K562 (cell line): ENCODE data around the gene H3-3A. TPM values are rescaled to one million over a fixed set of nuclear protein-coding genes. Genes with fewer than 3 reads are reported as not detected.

Source experiments
- ELF4 ChIP-seq: fragments of 450-650 bp; formaldehyde crosslinking; IDR thresholded peaks from 2 replicates; pipeline ENCODE4 v1.4.0; 2022; ENCODE audit warnings: missing genetic modification characterization
- KDM2B ChIP-seq: fragments of 250-450 bp; sonication (Bioruptor Pico); IDR thresholded peaks from 2 replicates; pipeline ENCODE4 v1.8.0; 2021; ENCODE audit warnings: mild to moderate bottlenecking, moderate library complexity
- MYBL2 ChIP-seq, 2 experiments: fragments of 450-650 bp in 1 of 2; sonication (generic) in 1 of 2; formaldehyde crosslinking in 1 of 2; IDR thresholded peaks; 2 replicates each; pipeline versions ENCODE4 v1.6.1 to v1.8.1; 2017 to 2022; ENCODE audit warnings: borderline replicate concordance in 1 of 2, inconsistent platforms in 1 of 2, low read depth in 1 of 2, mild to moderate bottlenecking in 1 of 2, missing genetic modification reagents in 1 of 2, moderate library complexity in 1 of 2
- NCOA2 ChIP-seq, 2 experiments: fragments of 450-650 bp; IDR thresholded peaks; 2 replicates each; pipeline ENCODE4 v1.6.1; 2018; ENCODE audit warnings: mild to moderate bottlenecking in 2 of 2, moderate library complexity in 1 of 2; ENCODE audit not compliant: partially characterized antibody in 2 of 2
- NFE2L1 ChIP-seq: fragments of 450-650 bp; IDR thresholded peaks from 2 replicates; pipeline ENCODE4 v1.6.1; 2016; ENCODE audit warnings: missing genetic modification characterization, low read depth, mild to moderate bottlenecking, missing compliant biosample characterization, moderate library complexity, borderline replicate concordance
- PHF21A ChIP-seq: fragments of 450-650 bp; IDR thresholded peaks from 2 replicates; pipeline ENCODE4 v1.6.1; 2017; ENCODE audit warnings: low read depth, borderline replicate concordance
- POLR2A ChIP-seq: fragments of 450-650 bp; conservative IDR thresholded peaks from 2 replicates; pipeline ENCODE4 v1.6.1; 2016
- PPARD ChIP-seq: fragments of 250-450 bp; sonication (Bioruptor Pico); IDR thresholded peaks from 2 replicates; pipeline ENCODE4 v1.8.0; 2022; ENCODE audit warnings: inconsistent platforms, mild to moderate bottlenecking, moderate library complexity
- PTRF ChIP-seq: fragments of 450-650 bp; IDR thresholded peaks from 2 replicates; pipeline ENCODE4 v1.6.1; 2016; ENCODE audit warnings: mild to moderate bottlenecking, missing genetic modification characterization, missing compliant biosample characterization
- SAFB ChIP-seq: fragments of 200-400 bp; formaldehyde crosslinking; IDR thresholded peaks from 2 replicates; pipeline ENCODE4 v1.6.1; 2017; ENCODE audit warnings: low read depth, low read length, borderline replicate concordance
- SP1 ChIP-seq: sonication (generic); formaldehyde crosslinking; IDR thresholded peaks from 2 replicates; pipeline ENCODE4 v1.8.1; 2022; ENCODE audit warnings: mild to moderate bottlenecking, missing genetic modification reagents
- STAG1 ChIP-seq: sonication (generic); formaldehyde crosslinking; IDR thresholded peaks from 2 replicates; pipeline ENCODE4 v1.5.0; 2020; ENCODE audit warnings: missing genetic modification reagents, borderline replicate concordance
- TAF9B ChIP-seq: fragments of 450-650 bp; IDR thresholded peaks from 2 replicates; pipeline ENCODE4 v1.6.1; 2018; ENCODE audit warnings: mild to moderate bottlenecking; ENCODE audit not compliant: partially characterized antibody
- ZBTB7A ChIP-seq: IDR thresholded peaks from 2 replicates; pipeline ENCODE4 v1.6.1; 2011; ENCODE audit warnings: low read depth, mild to moderate bottlenecking, low read length, moderate library complexity, borderline replicate concordance; ENCODE audit not compliant: control insufficient read depth
- ZEB2 ChIP-seq: fragments of 450-650 bp; IDR thresholded peaks from 2 replicates; pipeline ENCODE4 v1.6.1; 2016
- ZNF347 ChIP-seq: fragments of 450-650 bp; formaldehyde crosslinking; IDR thresholded peaks from 2 replicates; pipeline ENCODE4 v1.4.0; 2020; ENCODE audit warnings: low read depth, mild to moderate bottlenecking, moderate library complexity
- ZNF589 ChIP-seq: fragments of 200-800 bp; sonication (Bioruptor generic); IDR thresholded peaks from 2 replicates; pipeline ENCODE4 v1.6.1; 2016; ENCODE audit warnings: low read depth, missing genetic modification characterization, missing compliant biosample characterization
- polyA plus RNA-seq, 8 experiments: library from polyadenylated mRNA; depleted of rRNA in 4 of 8; stranded (reverse) in 5 of 8; unstranded in 3 of 8; fragments of >200 nt; fragmentation: Nextera tagmentation in 2 of 8; fragmentation: Illumina TruSeq in 1 of 8; extraction: Ambion mirVana in 2 of 8; extraction: Trizol in 1 of 8; gene quantifications; 2 replicates each; pipeline versions ENCODE4 v1.2.1 to v1.2.3, GENCODE V29; 2011 to 2014; ENCODE audit warnings: inconsistent platforms in 1 of 8, missing spikeins in 1 of 8
- total RNA-seq, 7 experiments: library from RNA; depleted of rRNA in 6 of 7; stranded (reverse); fragments of >200 nt in 6 of 7; fragmentation: Illumina TruSeq in 2 of 7; extraction: Trizol in 2 of 7; gene quantifications; 2 replicates each; pipeline versions ENCODE4 v1.2.1 to v1.2.3, GENCODE V29; 2011 to 2021; ENCODE audit warnings: low replicate concordance in 1 of 7
- TF ChIP-seq, protein P1 (sequence below): sonication (generic); formaldehyde crosslinking; IDR thresholded peaks from 2 replicates; pipeline ENCODE4 v1.8.1; 2023; ENCODE audit warnings: missing genetic modification reagents, mild to moderate bottlenecking, borderline replicate concordance
- TF ChIP-seq, protein P2 (sequence below): sonication (generic); formaldehyde crosslinking; IDR thresholded peaks from 2 replicates; pipeline ENCODE4 v1.8.0; 2022; ENCODE audit warnings: mild to moderate bottlenecking, missing genetic modification reagents
- TF ChIP-seq, protein P3 (sequence below): fragments of 450-650 bp; IDR thresholded peaks from 2 replicates; pipeline ENCODE4 v1.6.1; 2014; ENCODE audit warnings: low read depth, mild to moderate bottlenecking, moderate library complexity, borderline replicate concordance
- TF ChIP-seq, protein P4 (sequence below): fragments of 250-450 bp; sonication (Bioruptor Pico); IDR thresholded peaks from 2 replicates; pipeline ENCODE4 v1.8.0; 2022; ENCODE audit warnings: moderate library complexity, mild to moderate bottlenecking, inconsistent platforms

H3-3A gene
- total and polyA plus RNA-seq, 9 of the 15 experiments (the other 6 are each of a cell fraction or from before 2014, with no cell fraction given): 426 to 1,083 (median 591) TPM

DNA sequence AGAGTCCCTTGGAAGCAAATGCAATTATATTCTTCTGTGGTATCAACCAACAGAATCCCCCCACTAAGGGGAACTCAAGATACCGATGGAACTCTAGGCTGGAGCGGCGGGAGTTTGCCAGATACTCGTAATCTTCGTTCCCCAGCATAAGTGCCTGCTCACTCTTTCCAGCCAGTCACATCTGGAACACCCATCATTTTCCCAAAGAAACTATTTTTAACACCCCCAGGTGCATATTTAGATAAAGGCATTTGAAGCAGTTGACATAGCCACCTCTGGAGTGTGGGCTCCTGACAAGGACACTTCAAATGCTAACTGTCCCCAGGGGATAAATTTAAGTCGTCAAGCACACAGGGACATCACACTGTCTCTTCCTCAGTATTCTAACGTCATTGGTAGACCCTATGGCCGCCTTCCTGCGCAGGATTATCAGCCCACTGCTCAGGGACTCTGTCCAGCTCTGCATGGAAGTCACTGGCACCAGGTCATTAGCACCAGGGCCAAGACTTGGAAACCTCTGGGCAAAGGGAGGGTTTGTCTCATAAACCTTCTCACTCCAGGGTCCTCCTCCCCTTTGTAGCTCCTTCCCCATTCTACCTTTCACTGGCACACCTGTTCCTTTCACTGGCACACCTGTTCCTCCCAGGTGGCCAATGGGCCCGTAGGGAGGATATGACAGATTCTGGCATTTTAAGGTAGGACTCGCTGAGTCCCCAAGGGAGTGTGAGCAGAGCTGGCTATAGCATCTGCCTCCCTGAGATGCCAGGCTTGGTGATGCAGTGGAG, 48.8 kb downstream of the H3-3A start (continued):
- TF ChIP-seq, protein P1, sequence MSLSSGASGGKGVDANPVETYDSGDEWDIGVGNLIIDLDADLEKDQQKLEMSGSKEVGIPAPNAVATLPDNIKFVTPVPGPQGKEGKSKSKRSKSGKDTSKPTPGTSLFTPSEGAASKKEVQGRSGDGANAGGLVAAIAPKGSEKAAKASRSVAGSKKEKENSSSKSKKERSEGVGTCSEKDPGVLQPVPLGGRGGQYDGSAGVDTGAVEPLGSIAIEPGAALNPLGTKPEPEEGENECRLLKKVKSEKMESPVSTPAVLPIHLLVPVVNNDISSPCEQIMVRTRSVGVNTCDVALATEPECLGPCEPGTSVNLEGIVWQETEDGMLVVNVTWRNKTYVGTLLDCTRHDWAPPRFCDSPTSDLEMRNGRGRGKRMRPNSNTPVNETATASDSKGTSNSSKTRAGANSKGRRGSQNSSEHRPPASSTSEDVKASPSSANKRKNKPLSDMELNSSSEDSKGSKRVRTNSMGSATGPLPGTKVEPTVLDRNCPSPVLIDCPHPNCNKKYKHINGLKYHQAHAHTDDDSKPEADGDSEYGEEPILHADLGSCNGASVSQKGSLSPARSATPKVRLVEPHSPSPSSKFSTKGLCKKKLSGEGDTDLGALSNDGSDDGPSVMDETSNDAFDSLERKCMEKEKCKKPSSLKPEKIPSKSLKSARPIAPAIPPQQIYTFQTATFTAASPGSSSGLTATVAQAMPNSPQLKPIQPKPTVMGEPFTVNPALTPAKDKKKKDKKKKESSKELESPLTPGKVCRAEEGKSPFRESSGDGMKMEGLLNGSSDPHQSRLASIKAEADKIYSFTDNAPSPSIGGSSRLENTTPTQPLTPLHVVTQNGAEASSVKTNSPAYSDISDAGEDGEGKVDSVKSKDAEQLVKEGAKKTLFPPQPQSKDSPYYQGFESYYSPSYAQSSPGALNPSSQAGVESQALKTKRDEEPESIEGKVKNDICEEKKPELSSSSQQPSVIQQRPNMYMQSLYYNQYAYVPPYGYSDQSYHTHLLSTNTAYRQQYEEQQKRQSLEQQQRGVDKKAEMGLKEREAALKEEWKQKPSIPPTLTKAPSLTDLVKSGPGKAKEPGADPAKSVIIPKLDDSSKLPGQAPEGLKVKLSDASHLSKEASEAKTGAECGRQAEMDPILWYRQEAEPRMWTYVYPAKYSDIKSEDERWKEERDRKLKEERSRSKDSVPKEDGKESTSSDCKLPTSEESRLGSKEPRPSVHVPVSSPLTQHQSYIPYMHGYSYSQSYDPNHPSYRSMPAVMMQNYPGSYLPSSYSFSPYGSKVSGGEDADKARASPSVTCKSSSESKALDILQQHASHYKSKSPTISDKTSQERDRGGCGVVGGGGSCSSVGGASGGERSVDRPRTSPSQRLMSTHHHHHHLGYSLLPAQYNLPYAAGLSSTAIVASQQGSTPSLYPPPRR: no peak
- no peak for TF ChIP-seq PHF21A
- TF ChIP-seq STAG1 (CRISPR knock-in tag): no peak
- TF ChIP-seq ZNF347: no peak
- peak; percentile 92 for TF ChIP-seq ZEB2
- TF ChIP-seq ZNF589 (CRISPR knock-in tag): no peak
- no peak for TF ChIP-seq PPARD
- peak; percentile 84 for TF ChIP-seq MYBL2 (IDR thresholded peaks at IDR 0.05; ENCODE audit: low read depth)
- TF ChIP-seq MYBL2 (CRISPR knock-in tag; IDR thresholded peaks at IDR 0.05; ENCODE audit: borderline replicate concordance): no peak
- no peak for TF ChIP-seq KDM2B (CRISPR knock-in tag)
- no peak for TF ChIP-seq NFE2L1
- no peak; the same call in 1 of the 2 replicates for TF ChIP-seq SP1 (CRISPR knock-in tag)
- TF ChIP-seq, protein P2, sequence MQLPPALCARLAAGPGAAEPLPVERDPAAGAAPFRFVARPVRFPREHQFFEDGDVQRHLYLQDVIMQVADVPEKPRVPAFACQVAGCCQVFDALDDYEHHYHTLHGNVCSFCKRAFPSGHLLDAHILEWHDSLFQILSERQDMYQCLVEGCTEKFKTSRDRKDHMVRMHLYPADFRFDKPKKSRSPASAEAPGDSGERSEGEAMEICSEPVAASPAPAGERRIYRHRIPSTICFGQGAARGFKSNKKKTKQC: no peak
- TF ChIP-seq, protein P3, sequence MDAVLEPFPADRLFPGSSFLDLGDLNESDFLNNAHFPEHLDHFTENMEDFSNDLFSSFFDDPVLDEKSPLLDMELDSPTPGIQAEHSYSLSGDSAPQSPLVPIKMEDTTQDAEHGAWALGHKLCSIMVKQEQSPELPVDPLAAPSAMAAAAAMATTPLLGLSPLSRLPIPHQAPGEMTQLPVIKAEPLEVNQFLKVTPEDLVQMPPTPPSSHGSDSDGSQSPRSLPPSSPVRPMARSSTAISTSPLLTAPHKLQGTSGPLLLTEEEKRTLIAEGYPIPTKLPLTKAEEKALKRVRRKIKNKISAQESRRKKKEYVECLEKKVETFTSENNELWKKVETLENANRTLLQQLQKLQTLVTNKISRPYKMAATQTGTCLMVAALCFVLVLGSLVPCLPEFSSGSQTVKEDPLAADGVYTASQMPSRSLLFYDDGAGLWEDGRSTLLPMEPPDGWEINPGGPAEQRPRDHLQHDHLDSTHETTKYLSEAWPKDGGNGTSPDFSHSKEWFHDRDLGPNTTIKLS: peak; percentile 60; the same call in 1 of the 2 replicates
- no peak for TF ChIP-seq NCOA2 (IDR thresholded peaks at IDR 0.05; ENCODE audit: partially characterized antibody in 2 of 2)
- TF ChIP-seq ELF4 (CRISPR knock-in tag): peak; percentile 25; the same call in 1 of the 2 replicates
- TF ChIP-seq ZBTB7A: no peak; the same call in 1 of the 2 replicates
- TF ChIP-seq PTRF (tag): no peak
- TF ChIP-seq POLR2A: no peak
- TF ChIP-seq, protein P4, sequence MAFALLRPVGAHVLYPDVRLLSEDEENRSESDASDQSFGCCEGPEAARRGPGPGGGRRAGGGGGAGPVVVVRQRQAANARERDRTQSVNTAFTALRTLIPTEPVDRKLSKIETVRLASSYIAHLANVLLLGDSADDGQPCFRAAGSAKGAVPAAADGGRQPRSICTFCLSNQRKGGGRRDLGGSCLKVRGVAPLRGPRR (CRISPR knock-in tag): no peak
- TF ChIP-seq SAFB: no peak
- TF ChIP-seq TAF9B: no peak
